ENCODE measurements around the gene ADRA1B. TPM values are rescaled to one million over a fixed set of nuclear protein-coding genes. Genes with fewer than 3 reads are reported as not detected.

Gene ADRA1B
- total and polyA plus RNA-seq, 2 of the 8 experiments (the other 6 are each of a cell fraction or from before 2014, with no cell fraction given), result not detected

GRCh38 chr5:159987031-159987674 is 70.9 kb downstream of the ADRA1B start:
- H3K23ac ChIP-seq (ENCODE audit: insufficient read length), result no peak overlapping the region
- H3K9ac ChIP-seq (replicated peaks in 1 of 4; ENCODE audit: extremely low read depth in 1 of 4, low read depth in 3 of 4, low read length in 3 of 4), result peak overlapping the region in 1 of 4 experiments; percentile 22; a peak in 2 of 7 replicates
- H3K27ac ChIP-seq (ENCODE audit: low read depth, low read length), result no peak overlapping the region
- H3K18ac ChIP-seq (ENCODE audit: extremely low read depth, low read length), result no peak overlapping the region
- H2BK120ac ChIP-seq (replicated peaks; ENCODE audit: low read depth, low read length), result no peak overlapping the region
- ChIA-PET CTCF (ENCODE audit: partially characterized antibody) (interaction anchor here (0.6 to 4.3 kb wide), 66 partner anchors 9 to 701 kb away, joined by 3 to 66 read pairs (median 4); partner anchors contain the start of gene ADRA1B), POLR2A (ENCODE audit: partially characterized antibody) (interaction anchor here (0.6 to 1.6 kb wide), 5 partner anchors 14 to 260 kb away, joined by 3 to 4 read pairs (median 3); partner anchors contain the start of gene TTC1)
- no peak overlapping the region for H2AK5ac ChIP-seq (ENCODE audit: low read depth, low read length)
- peak overlapping the region; percentile 65; the same call in 1 of the 2 replicates for H4K8ac ChIP-seq (ENCODE audit: extremely low read depth, insufficient read depth, low read length)
- peaks cover 0 to 4% of the 10 kb centered on the region in 2 experiments; a peak in 1 of 4 replicates for H3K9me3 ChIP-seq (ENCODE audit: insufficient read depth in 2 of 2, low read depth in 1 of 2, low read length in 1 of 2)
- H2BK15ac ChIP-seq (ENCODE audit: low read length), result no peak overlapping the region
- H3K23me2 ChIP-seq (ENCODE audit: low read depth, low read length), result no peaks in the 10 kb centered on the region; the same call in 1 of the 2 replicates
- no peak overlapping the region for H4K91ac ChIP-seq (replicated peaks; ENCODE audit: insufficient read length, low read length)
- H3K4me3 ChIP-seq (ENCODE audit: extremely low read depth in 1 of 4, insufficient read depth in 2 of 4, low read depth in 3 of 4, low read length in 4 of 4), result peak overlapping the region; percentile 9 to 62 (median 52)
- H3K14ac ChIP-seq (ENCODE audit: insufficient read length), result no peak overlapping the region
- H3K4me2 ChIP-seq (ENCODE audit: insufficient read depth in 1 of 2, low read depth in 2 of 2, low read length in 2 of 2), result peak overlapping the region; percentile 48 to 82
- H2BK5ac ChIP-seq (ENCODE audit: low read depth, low read length), result no peak overlapping the region
- no peak overlapping the region for H3K56ac ChIP-seq (replicated peaks; ENCODE audit: insufficient read length, low read depth, low read length)
- H3K79me1 ChIP-seq (ENCODE audit: low read depth, low read length), result no peaks in the 10 kb centered on the region
- H2BK12ac ChIP-seq (ENCODE audit: low read depth, low read length), result peak overlapping the region; percentile 56; the same call in 1 of the 2 replicates
- DNase-seq (ENCODE audit: low read depth in 1 of 2, low spot score in 2 of 2) (peak; percentile 65 to 89), FAIRE-seq (peak; percentile 62)
- no peak overlapping the region for H3K4ac ChIP-seq (replicated peaks; ENCODE audit: insufficient read length, low read depth, low read length)
- peaks cover 0 to 2% (median 0%) of the 10 kb centered on the region in 4 experiments; a peak in 1 of 7 replicates for H3K4me1 ChIP-seq (replicated peaks in 1 of 4; ENCODE audit: control insufficient read depth in 3 of 4, insufficient read depth in 4 of 4, low read length in 3 of 4)
- H2AFZ ChIP-seq (ENCODE audit: low read length), result no peak overlapping the region; the same call in 1 of the 2 replicates
- H4K20me1 ChIP-seq (replicated peaks in 1 of 2; ENCODE audit: control insufficient read depth in 1 of 2, insufficient read depth in 2 of 2, low read length in 2 of 2), result no peaks in the 10 kb centered on the region
- H3K36me3 ChIP-seq (ENCODE audit: control insufficient read depth in 2 of 4, insufficient read depth in 4 of 4, low read length in 3 of 4), result no peaks in the 10 kb centered on the region
- 6% methylated on average over 45 of the region's 50 CpGs; no CpG with 5 or more reads in 1 of the 2 experiments for WGBS, 2 experiments (ENCODE audit: extremely low coverage in 1 of 2, insufficient coverage in 1 of 2, insufficient read length in 1 of 2, insufficient replicate concordance in 2 of 2, low coverage in 1 of 2, low lambda C conversion rate in 2 of 2, missing lambda C conversion rate in 1 of 2)
- H2BK20ac ChIP-seq (ENCODE audit: low read length), result no peak overlapping the region
- no peaks in the 10 kb centered on the region for H3K79me2 ChIP-seq (ENCODE audit: control insufficient read depth in 1 of 2, insufficient read depth in 2 of 2, low read length in 2 of 2)
- peaks cover 4 to 15% (median 12%) of the 10 kb centered on the region in 4 experiments; a peak in 6 of 7 replicates for H3K27me3 ChIP-seq (replicated peaks in 1 of 4; ENCODE audit: control insufficient read depth in 3 of 4, extremely low read depth in 1 of 4, insufficient read depth in 3 of 4, low read length in 3 of 4)
- H4K5ac ChIP-seq (ENCODE audit: insufficient read length, low read depth, low read length), result no peak overlapping the region
- TF ChIP-seq, protein P1, sequence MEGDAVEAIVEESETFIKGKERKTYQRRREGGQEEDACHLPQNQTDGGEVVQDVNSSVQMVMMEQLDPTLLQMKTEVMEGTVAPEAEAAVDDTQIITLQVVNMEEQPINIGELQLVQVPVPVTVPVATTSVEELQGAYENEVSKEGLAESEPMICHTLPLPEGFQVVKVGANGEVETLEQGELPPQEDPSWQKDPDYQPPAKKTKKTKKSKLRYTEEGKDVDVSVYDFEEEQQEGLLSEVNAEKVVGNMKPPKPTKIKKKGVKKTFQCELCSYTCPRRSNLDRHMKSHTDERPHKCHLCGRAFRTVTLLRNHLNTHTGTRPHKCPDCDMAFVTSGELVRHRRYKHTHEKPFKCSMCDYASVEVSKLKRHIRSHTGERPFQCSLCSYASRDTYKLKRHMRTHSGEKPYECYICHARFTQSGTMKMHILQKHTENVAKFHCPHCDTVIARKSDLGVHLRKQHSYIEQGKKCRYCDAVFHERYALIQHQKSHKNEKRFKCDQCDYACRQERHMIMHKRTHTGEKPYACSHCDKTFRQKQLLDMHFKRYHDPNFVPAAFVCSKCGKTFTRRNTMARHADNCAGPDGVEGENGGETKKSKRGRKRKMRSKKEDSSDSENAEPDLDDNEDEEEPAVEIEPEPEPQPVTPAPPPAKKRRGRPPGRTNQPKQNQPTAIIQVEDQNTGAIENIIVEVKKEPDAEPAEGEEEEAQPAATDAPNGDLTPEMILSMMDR (IDR thresholded peaks at IDR 0.05; ENCODE audit: control extremely low read depth in 1 of 3, insufficient read depth in 1 of 3, low read depth in 1 of 3, low read length in 3 of 3), result peak; percentile 78 to 84 (median 79)
- TF ChIP-seq GABPA (IDR thresholded peaks at IDR 0.05; ENCODE audit: borderline replicate concordance, insufficient read depth, low read length) (peak; percentile 73; the same call in 1 of the 2 replicates), POLR2AphosphoS5 (IDR thresholded peaks at IDR 0.05; ENCODE audit: low read depth, low read length) (no peak), RBBP5 (IDR thresholded peaks at IDR 0.05; ENCODE audit: borderline replicate concordance, low read depth, low read length) (peak; percentile 60; the same call in 1 of the 2 replicates), TCF12 (IDR thresholded peaks at IDR 0.05; ENCODE audit: low read depth, low read length) (peak; percentile 79), RAD21 (IDR thresholded peaks at IDR 0.05 in 1 of 2, conservative IDR thresholded peaks at IDR 0.05 in 1 of 2; ENCODE audit: low read depth in 2 of 2, low read length in 2 of 2) (peak; percentile 87 to 91)
- TF ChIP-seq, protein P2, sequence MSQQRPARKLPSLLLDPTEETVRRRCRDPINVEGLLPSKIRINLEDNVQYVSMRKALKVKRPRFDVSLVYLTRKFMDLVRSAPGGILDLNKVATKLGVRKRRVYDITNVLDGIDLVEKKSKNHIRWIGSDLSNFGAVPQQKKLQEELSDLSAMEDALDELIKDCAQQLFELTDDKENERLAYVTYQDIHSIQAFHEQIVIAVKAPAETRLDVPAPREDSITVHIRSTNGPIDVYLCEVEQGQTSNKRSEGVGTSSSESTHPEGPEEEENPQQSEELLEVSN (IDR thresholded peaks at IDR 0.05), result 0 out of 2 replicates have a peak, but pooled peaks have one; percentile 45
